Stimulated activated CD4-positive, alpha-beta T cell treated with anti-CD3 and anti-CD28 coated beads, Interleukin-4, amount 100 ng/mL, for 1 hour (primary cell): ENCODE data around the gene PPP3CA.

Source experiments
- DNase-seq: peaks from one replicate; pipeline ENCODE4 v3.0.0-alpha.2; 2020

The PPP3CA gene

GRCh38 chr4:101329592-101329991 is 17.7 kb downstream of the PPP3CA start:
- no peak for DNase-seq

GRCh38 chr4:101328063-101328602 is 19.2 kb downstream of the PPP3CA start:
- no peak for DNase-seq

- DNase-seq, result no peak
Measured at GRCh38 chr4:101326576-101326975, 20.8 kb downstream of the PPP3CA start.

GRCh38 chr4:101322743-101323142 is 24.6 kb downstream of the PPP3CA start:
- DNase-seq, result no peak

GRCh38 chr4:101321481-101322042 is 25.8 kb downstream of the PPP3CA start:
- DNase-seq, result no peak

GRCh38 chr4:101315786-101316185 is 31.5 kb downstream of the PPP3CA start:
- no peak for DNase-seq

GRCh38 chr4:101315041-101315440 is 32.3 kb downstream of the PPP3CA start:
- no peak for DNase-seq

GRCh38 chr4:101309925-101310324 is 37.4 kb downstream of the PPP3CA start:
- no peak for DNase-seq

- no peak for DNase-seq
Measured at GRCh38 chr4:101307899-101308298, 39.4 kb downstream of the PPP3CA start.

GRCh38 chr4:101306764-101307615 is 40.3 kb downstream of the PPP3CA start:
- DNase-seq, result no peak

GRCh38 chr4:101306225-101306624 is 41.1 kb downstream of the PPP3CA start:
- no peak for DNase-seq

GRCh38 chr4:101304916-101305315 is 42.4 kb downstream of the PPP3CA start:
- DNase-seq, result no peak

GRCh38 chr4:101299899-101300540 is 47.3 kb downstream of the PPP3CA start:
- DNase-seq, result no peak

- no peak for DNase-seq
Measured at GRCh38 chr4:101299021-101299420, 48.3 kb downstream of the PPP3CA start.

- DNase-seq, result no peak
Measured at GRCh38 chr4:101295691-101296090, 51.6 kb downstream of the PPP3CA start.

GRCh38 chr4:101294597-101294996 is 52.7 kb downstream of the PPP3CA start:
- no peak for DNase-seq

GRCh38 chr4:101292901-101293300 is 54.4 kb downstream of the PPP3CA start:
- DNase-seq, result no peak

GRCh38 chr4:101292214-101292613 is 55.1 kb downstream of the PPP3CA start:
- DNase-seq, result no peak

- DNase-seq, result no peak
Measured at GRCh38 chr4:101291198-101291597, 56.1 kb downstream of the PPP3CA start.

GRCh38 chr4:101290654-101291053 is 56.7 kb downstream of the PPP3CA start:
- no peak for DNase-seq

- DNase-seq, result no peak
Measured at GRCh38 chr4:101289306-101289705, 58.0 kb downstream of the PPP3CA start.

- DNase-seq, result no peak
Measured at GRCh38 chr4:101288365-101289145, 58.8 kb downstream of the PPP3CA start.

- no peak for DNase-seq
Measured at GRCh38 chr4:101287324-101287723, 60.0 kb downstream of the PPP3CA start.
